ENCODE data around the gene GTF2F2. TPM values are rescaled to one million over a fixed set of nuclear protein-coding genes. Genes with fewer than 3 reads are reported as not detected.

Gene GTF2F2
- total and polyA plus RNA-seq, 2 experiments from 2014 or later, result 42.1 to 75.6 TPM

DNA sequence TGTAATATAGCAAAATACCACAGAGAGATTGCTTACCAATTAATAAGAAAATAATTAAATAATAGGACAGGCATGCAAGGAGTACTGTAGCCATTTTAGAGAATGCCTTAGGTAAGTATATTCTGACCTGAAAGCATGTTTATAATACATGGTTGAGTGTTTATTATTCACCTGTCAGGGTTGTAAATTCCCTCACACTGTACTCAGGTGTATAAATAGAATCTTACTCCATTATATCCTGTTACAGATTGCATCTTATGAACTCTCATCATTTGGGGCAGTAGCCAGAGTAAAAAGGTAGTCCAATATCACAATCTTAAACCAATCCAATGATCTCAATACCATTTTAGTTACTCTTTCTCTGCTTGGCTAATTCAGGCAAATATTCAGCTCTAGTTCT, 35.8 kb upstream of the GTF2F2 start:
- no peak for TF ChIP-seq JUNB (IDR thresholded peaks at IDR 0.05; ENCODE audit: unreplicated experiment)
- DNase-seq (ENCODE audit: low spot score) (no peak), ATAC-seq (no peak)
- Histone ChIP-seq H3K27ac (ENCODE audit: low read depth) (no peak overlapping the region), H3K36me3 (ENCODE audit: insufficient read depth) (no peaks in the 10 kb centered on the region), H3K4me1 (ENCODE audit: insufficient read depth) (no peaks in the 10 kb centered on the region), H3F3A (replicated peaks; ENCODE audit: low read depth) (no peaks in the 10 kb centered on the region), H3K9me2 (ENCODE audit: insufficient read depth) (no peaks in the 10 kb centered on the region), H3K4me3 (no peak overlapping the region), H3K79me2 (replicated peaks; ENCODE audit: insufficient read depth) (no peaks in the 10 kb centered on the region), H2AFZ (no peak overlapping the region), H4K20me1 (replicated peaks; ENCODE audit: insufficient read depth) (no peaks in the 10 kb centered on the region), H3K27me3 (ENCODE audit: insufficient read depth) (no peaks in the 10 kb centered on the region), H3K4me2 (no peak overlapping the region)
- H3K9me3 Mint-ChIP-seq, result no peaks in the 10 kb centered on the region
- H3K4me3 Mint-ChIP-seq, result no peak overlapping the region
- peaks cover 2% of the 10 kb centered on the region for H3K27me3 Mint-ChIP-seq (ENCODE audit: insufficient read depth, low read depth, poor library complexity)
- no peak overlapping the region for H3K27ac Mint-ChIP-seq
- no peaks in the 10 kb centered on the region for H3K4me1 Mint-ChIP-seq
- no peaks in the 10 kb centered on the region for H3K36me3 Mint-ChIP-seq (ENCODE audit: low read depth)

DNA sequence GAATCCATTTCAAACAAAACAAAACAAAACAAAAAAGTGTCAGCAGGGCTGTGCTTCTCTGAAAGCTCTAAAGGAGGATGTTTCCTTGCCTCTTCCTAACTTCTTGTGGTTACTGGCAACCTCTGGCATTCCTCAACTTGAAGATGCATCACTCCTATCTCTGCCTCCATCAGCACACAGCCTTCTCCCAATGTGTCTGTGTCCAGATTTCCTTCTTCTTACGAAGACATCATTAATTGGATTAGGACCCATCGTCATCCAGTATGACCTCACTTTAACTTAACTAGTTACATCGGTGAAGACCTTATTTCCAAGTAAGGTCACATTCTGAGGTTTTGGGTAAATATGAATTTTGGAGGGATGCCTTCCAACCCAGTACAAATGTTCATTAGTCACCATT, 33.8 kb upstream of the GTF2F2 start:
- no peak for DNase-seq (ENCODE audit: low spot score)
- H3K4me1 ChIP-seq (ENCODE audit: insufficient read depth), result no peaks in the 10 kb centered on the region
- no peak overlapping the region for H3K27ac ChIP-seq (ENCODE audit: low read depth)
- no peaks in the 10 kb centered on the region for H4K20me1 ChIP-seq (replicated peaks; ENCODE audit: insufficient read depth)
- no peaks in the 10 kb centered on the region for H3K4me1 Mint-ChIP-seq
- no peaks in the 10 kb centered on the region for H3K36me3 ChIP-seq (ENCODE audit: insufficient read depth)
- no peaks in the 10 kb centered on the region for H3K79me2 ChIP-seq (replicated peaks; ENCODE audit: insufficient read depth)
- H3K27ac Mint-ChIP-seq, result no peak overlapping the region
- no peaks in the 10 kb centered on the region for H3K9me2 ChIP-seq (ENCODE audit: insufficient read depth)
- H3F3A ChIP-seq (replicated peaks; ENCODE audit: low read depth), result no peaks in the 10 kb centered on the region
- no peak overlapping the region for H3K4me2 ChIP-seq
- no peaks in the 10 kb centered on the region for H3K27me3 ChIP-seq (ENCODE audit: insufficient read depth)
- H2AFZ ChIP-seq, result no peak overlapping the region
- ATAC-seq, result no peak
- H3K4me3 ChIP-seq, result no peak overlapping the region
- H3K36me3 Mint-ChIP-seq (ENCODE audit: low read depth), result no peaks in the 10 kb centered on the region
- H3K4me3 Mint-ChIP-seq, result no peak overlapping the region
- H3K27me3 Mint-ChIP-seq (ENCODE audit: insufficient read depth, low read depth, poor library complexity), result peaks cover 2% of the 10 kb centered on the region
- TF ChIP-seq, protein P1, sequence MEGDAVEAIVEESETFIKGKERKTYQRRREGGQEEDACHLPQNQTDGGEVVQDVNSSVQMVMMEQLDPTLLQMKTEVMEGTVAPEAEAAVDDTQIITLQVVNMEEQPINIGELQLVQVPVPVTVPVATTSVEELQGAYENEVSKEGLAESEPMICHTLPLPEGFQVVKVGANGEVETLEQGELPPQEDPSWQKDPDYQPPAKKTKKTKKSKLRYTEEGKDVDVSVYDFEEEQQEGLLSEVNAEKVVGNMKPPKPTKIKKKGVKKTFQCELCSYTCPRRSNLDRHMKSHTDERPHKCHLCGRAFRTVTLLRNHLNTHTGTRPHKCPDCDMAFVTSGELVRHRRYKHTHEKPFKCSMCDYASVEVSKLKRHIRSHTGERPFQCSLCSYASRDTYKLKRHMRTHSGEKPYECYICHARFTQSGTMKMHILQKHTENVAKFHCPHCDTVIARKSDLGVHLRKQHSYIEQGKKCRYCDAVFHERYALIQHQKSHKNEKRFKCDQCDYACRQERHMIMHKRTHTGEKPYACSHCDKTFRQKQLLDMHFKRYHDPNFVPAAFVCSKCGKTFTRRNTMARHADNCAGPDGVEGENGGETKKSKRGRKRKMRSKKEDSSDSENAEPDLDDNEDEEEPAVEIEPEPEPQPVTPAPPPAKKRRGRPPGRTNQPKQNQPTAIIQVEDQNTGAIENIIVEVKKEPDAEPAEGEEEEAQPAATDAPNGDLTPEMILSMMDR (conservative IDR thresholded peaks at IDR 0.05; ENCODE audit: low read depth in 2 of 2), result no peak
- no peak for TF ChIP-seq ZNF114 (CRISPR knock-in tag; IDR thresholded peaks at IDR 0.05)
- TF ChIP-seq NANOG (IDR thresholded peaks at IDR 0.05; ENCODE audit: borderline replicate concordance), result no peak
- no peak for TF ChIP-seq ETS1 (IDR thresholded peaks at IDR 0.05)
- H3K9me3 Mint-ChIP-seq, result no peaks in the 10 kb centered on the region

GRCh38 chr13:45092663-45093062, 27.6 kb upstream of the GTF2F2 start:
- Histone ChIP-seq H3K27me3 (ENCODE audit: insufficient read depth) (no peaks in the 10 kb centered on the region), H3K79me2 (replicated peaks; ENCODE audit: insufficient read depth) (no peaks in the 10 kb centered on the region), H3K4me3 (no peak overlapping the region), H3K4me1 (ENCODE audit: insufficient read depth) (no peaks in the 10 kb centered on the region), H3K9me2 (ENCODE audit: insufficient read depth) (no peaks in the 10 kb centered on the region), H2AFZ (0 out of 2 replicates have a peak overlapping the region, but pooled peaks have one; percentile 10), H3F3A (replicated peaks; ENCODE audit: low read depth) (no peaks in the 10 kb centered on the region), H4K20me1 (replicated peaks; ENCODE audit: insufficient read depth) (no peaks in the 10 kb centered on the region), H3K36me3 (ENCODE audit: insufficient read depth) (no peaks in the 10 kb centered on the region), H3K4me2 (no peak overlapping the region), H3K27ac (ENCODE audit: low read depth) (no peak overlapping the region)
- H3K4me3 Mint-ChIP-seq, result no peak overlapping the region
- H3K9me3 Mint-ChIP-seq, result no peaks in the 10 kb centered on the region
- DNase-seq (ENCODE audit: low spot score) (no peak), ATAC-seq (no peak)
- TF ChIP-seq CREB1 (CRISPR knock-in tag; IDR thresholded peaks at IDR 0.05; ENCODE audit: low read depth), result no peak
- TF ChIP-seq ZNF114 (CRISPR knock-in tag; IDR thresholded peaks at IDR 0.05), result no peak
- no peak for TF ChIP-seq EZH2phosphoT487 (IDR thresholded peaks at IDR 0.05; ENCODE audit: unreplicated experiment)
- TF ChIP-seq POLR2AphosphoS5 (IDR thresholded peaks at IDR 0.05; ENCODE audit: low read depth), result no peak
- H3K36me3 Mint-ChIP-seq (ENCODE audit: low read depth), result no peaks in the 10 kb centered on the region
- H3K27me3 Mint-ChIP-seq (ENCODE audit: insufficient read depth, low read depth, poor library complexity), result peaks cover 8% of the 10 kb centered on the region
- H3K4me1 Mint-ChIP-seq, result no peaks in the 10 kb centered on the region; the same call in 2 of the 3 replicates
- H3K27ac Mint-ChIP-seq, result no peak overlapping the region

Measured in GM23338 (cell line).